ENCODE measurements around the gene GRK5. TPM values are rescaled to one million over a fixed set of nuclear protein-coding genes. Genes with fewer than 3 reads are reported as not detected.

GRK5 gene
- total RNA-seq, 1 experiment from 2014 or later: 2.3 TPM

- POLR2A ChIA-PET: no interaction called here
- TF ChIP-seq RORB (CRISPR knock-in tag; IDR thresholded peaks at IDR 0.05) (no peak), ZBTB21 (CRISPR knock-in tag; IDR thresholded peaks at IDR 0.05; ENCODE audit: borderline replicate concordance) (no peak), SOX15 (CRISPR knock-in tag; IDR thresholded peaks at IDR 0.05) (no peak), ZSCAN18 (CRISPR knock-in tag; IDR thresholded peaks at IDR 0.05) (no peak), ETV6 (CRISPR knock-in tag; IDR thresholded peaks at IDR 0.05) (no peak), TCF7 (CRISPR knock-in tag; IDR thresholded peaks at IDR 0.05; ENCODE audit: low read depth) (no peak)
- DNase-seq (ENCODE audit: low spot score) (no peak), ATAC-seq (no peak)
- Mint-ChIP-seq H3K36me3 (no peaks in the 10 kb centered on the region), H3K9me3 (no peaks in the 10 kb centered on the region), H3K4me1 (peaks cover 6% of the 10 kb centered on the region), H3K27me3 (ENCODE audit: low read depth) (no peaks in the 10 kb centered on the region), H3K4me3 (no peak overlapping the region), H3K27ac (no peak overlapping the region)
- CTCF ChIA-PET: no interaction called here
Measured at GRCh38 chr10:119283387-119283786, 76.0 kb downstream of the GRK5 start.

- TF ChIP-seq NR2C2 (CRISPR knock-in tag; IDR thresholded peaks at IDR 0.05): no peak
- TF ChIP-seq ZSCAN18 (CRISPR knock-in tag; IDR thresholded peaks at IDR 0.05): no peak
- no peak for TF ChIP-seq ZNF121 (CRISPR knock-in tag; IDR thresholded peaks at IDR 0.05)
- TF ChIP-seq TEAD1 (CRISPR knock-in tag; IDR thresholded peaks at IDR 0.05): no peak
- TF ChIP-seq E2F1 (CRISPR knock-in tag; IDR thresholded peaks at IDR 0.05): no peak
- no peak for TF ChIP-seq E2F5 (CRISPR knock-in tag; IDR thresholded peaks at IDR 0.05)
- TF ChIP-seq ZBTB43 (CRISPR knock-in tag; IDR thresholded peaks at IDR 0.05): no peak
- no peak for TF ChIP-seq NFYB (CRISPR knock-in tag; conservative IDR thresholded peaks at IDR 0.05; ENCODE audit: low read depth)
- TF ChIP-seq ATF2 (CRISPR knock-in tag; IDR thresholded peaks at IDR 0.05; ENCODE audit: borderline replicate concordance, low read depth): no peak
- TF ChIP-seq OVOL2 (CRISPR knock-in tag; IDR thresholded peaks at IDR 0.05; ENCODE audit: borderline replicate concordance): no peak
- TF ChIP-seq FOXJ3 (CRISPR knock-in tag; IDR thresholded peaks at IDR 0.05; ENCODE audit: borderline replicate concordance): no peak
- no peak for TF ChIP-seq MXD4 (CRISPR knock-in tag; IDR thresholded peaks at IDR 0.05; ENCODE audit: borderline replicate concordance)
- TF ChIP-seq E2F4 (CRISPR knock-in tag; IDR thresholded peaks at IDR 0.05; ENCODE audit: borderline replicate concordance, low read depth): no peak
- TF ChIP-seq SMAD3 (CRISPR knock-in tag; IDR thresholded peaks at IDR 0.05; ENCODE audit: borderline replicate concordance): no peak
- no peak for TF ChIP-seq FOXK1 (CRISPR knock-in tag; IDR thresholded peaks at IDR 0.05)
- no peak for TF ChIP-seq SOX15 (CRISPR knock-in tag; IDR thresholded peaks at IDR 0.05)
- no peaks in the 10 kb centered on the region for H3K9me3 Mint-ChIP-seq
- H3K27me3 Mint-ChIP-seq (ENCODE audit: low read depth): no peaks in the 10 kb centered on the region
- H3K36me3 Mint-ChIP-seq: no peaks in the 10 kb centered on the region
- ATAC-seq (no peak), DNase-seq (ENCODE audit: low spot score) (no peak)
- no peak overlapping the region for H3K27ac Mint-ChIP-seq
- CTCF ChIA-PET: interaction anchor here (1.7 kb wide), 1 partner anchor 84 kb away, joined by 4 read pairs; no protein-coding TSS in a partner anchor
- POLR2A ChIA-PET: no interaction called here
- peaks cover 10% of the 10 kb centered on the region for H3K4me1 Mint-ChIP-seq
- H3K4me3 Mint-ChIP-seq: no peak overlapping the region
Measured at GRCh38 chr10:119283818-119284217, 76.4 kb downstream of the GRK5 start.
